HepG2 (cell line): Measurements from ENCODE around the gene ELAPOR1. TPM values are rescaled to one million over a fixed set of nuclear protein-coding genes. Genes with fewer than 3 reads are reported as not detected.

Source experiments
- ARNTL ChIP-seq: sonication (generic); formaldehyde crosslinking; IDR thresholded peaks from 2 replicates; pipeline ENCODE4 v1.4.0; 2020; ENCODE audit warnings: mild to moderate bottlenecking, missing genetic modification reagents
- CREB1 ChIP-seq, 2 experiments: fragments of 450-650 bp in 1 of 2; IDR thresholded peaks; 2 replicates each; pipeline ENCODE4 v1.6.1; 2016 to 2017; ENCODE audit warnings: control low read depth in 1 of 2, mild to moderate bottlenecking in 1 of 2, missing compliant biosample characterization in 1 of 2, missing genetic modification characterization in 1 of 2
- ERF ChIP-seq: IDR thresholded peaks from 2 replicates; pipeline ENCODE4 v1.6.1; 2018; ENCODE audit warnings: missing biosample characterization, missing genetic modification reagents
- MATR3 ChIP-seq: sonication (generic); formaldehyde crosslinking; IDR thresholded peaks from 2 replicates; pipeline ENCODE4 v1.4.0; 2020; ENCODE audit warnings: missing genetic modification reagents
- MED1 ChIP-seq: sonication (generic); formaldehyde crosslinking; IDR thresholded peaks from 2 replicates; pipeline ENCODE4 v1.4.0; 2020; ENCODE audit warnings: missing genetic modification reagents
- MYC ChIP-seq: sonication (generic); formaldehyde crosslinking; IDR thresholded peaks from 2 replicates; pipeline ENCODE4 v1.9.0; 2021; ENCODE audit warnings: missing genetic modification reagents, borderline replicate concordance
- RELA ChIP-seq: sonication (generic); formaldehyde crosslinking; IDR thresholded peaks from 2 replicates; pipeline ENCODE4 v1.4.0; 2020; ENCODE audit warnings: missing genetic modification reagents
- RFX3 ChIP-seq: IDR thresholded peaks from 2 replicates; pipeline ENCODE4 v1.6.1; 2016; ENCODE audit warnings: missing biosample characterization, missing genetic modification reagents
- RFX5 ChIP-seq: IDR thresholded peaks from 2 replicates; pipeline ENCODE4 v1.6.1; 2011; ENCODE audit warnings: low read depth, low read length, improper control_type of control experiment
- SALL1 ChIP-seq: sonication (generic); formaldehyde crosslinking; IDR thresholded peaks from 2 replicates; pipeline ENCODE4 v1.8.0; 2022; ENCODE audit warnings: mild to moderate bottlenecking, missing genetic modification reagents
- SAP130 ChIP-seq: IDR thresholded peaks from 2 replicates; pipeline ENCODE4 v1.6.1; 2016; ENCODE audit warnings: low read depth
- TBP ChIP-seq: sonication (generic); formaldehyde crosslinking; IDR thresholded peaks from 2 replicates; pipeline ENCODE4 v1.5.0; 2020; ENCODE audit warnings: missing genetic modification reagents
- ZNF430 ChIP-seq: sonication (generic); formaldehyde crosslinking; IDR thresholded peaks from 2 replicates; pipeline ENCODE4 v1.9.0; 2021; ENCODE audit warnings: mild to moderate bottlenecking, missing genetic modification reagents
- ZNF431 ChIP-seq: sonication (generic); formaldehyde crosslinking; IDR thresholded peaks from 2 replicates; pipeline ENCODE4 v1.9.0; 2022; ENCODE audit warnings: missing genetic modification reagents, low read depth, mild to moderate bottlenecking, borderline replicate concordance
- ZNF552 ChIP-seq: sonication (generic); formaldehyde crosslinking; IDR thresholded peaks from 2 replicates; pipeline ENCODE4 v1.9.0; 2022; ENCODE audit warnings: missing genetic modification reagents, mild to moderate bottlenecking, borderline replicate concordance
- ZNF773 ChIP-seq: sonication (generic); formaldehyde crosslinking; IDR thresholded peaks from 2 replicates; pipeline ENCODE4 v1.4.0; 2020; ENCODE audit warnings: missing genetic modification reagents, borderline replicate concordance
- ZSCAN29 ChIP-seq: sonication (generic); formaldehyde crosslinking; conservative IDR thresholded peaks from 2 replicates; pipeline ENCODE4 v1.4.0; 2020; ENCODE audit warnings: mild to moderate bottlenecking, missing genetic modification reagents
- ZSCAN31 ChIP-seq: sonication (generic); formaldehyde crosslinking; IDR thresholded peaks from 2 replicates; pipeline ENCODE4 v1.5.0; 2020; ENCODE audit warnings: low read depth, mild to moderate bottlenecking, missing genetic modification reagents
- polyA plus RNA-seq, 8 experiments: library from polyadenylated mRNA; depleted of rRNA in 3 of 8; stranded (reverse) in 7 of 8; unstranded in 1 of 8; fragments of >200 nt; fragmentation: Illumina TruSeq in 4 of 8; extraction: Trizol in 4 of 8; gene quantifications; 2 replicates each; pipeline versions ENCODE4 v1.2.1 to v1.2.3, GENCODE V29; 2011 to 2016; ENCODE audit warnings: low read depth in 4 of 8, missing spikeins in 1 of 8, mixed read lengths in 1 of 8; ENCODE audit not compliant: insufficient read depth in 1 of 8
- total RNA-seq, 5 experiments: library from RNA; depleted of rRNA; stranded (reverse); fragments of >200 nt; fragmentation: Illumina TruSeq; extraction: Trizol; gene quantifications; 2 replicates each; pipeline ENCODE4 v1.2.3, GENCODE V29; 2016; ENCODE audit warnings: low read depth in 1 of 5
- TF ChIP-seq, protein P1 (sequence below): IDR thresholded peaks from 2 replicates; pipeline ENCODE4 v1.6.1; 2016; ENCODE audit warnings: missing biosample characterization, missing genetic modification reagents, low read depth
- TF ChIP-seq, protein P2 (sequence below): IDR thresholded peaks from 2 replicates; pipeline ENCODE4 v1.6.1; 2016; ENCODE audit warnings: low read depth, control low read depth
- TF ChIP-seq, protein P3 (sequence below): sonication (generic); formaldehyde crosslinking; IDR thresholded peaks from 2 replicates; pipeline ENCODE4 v1.9.0; 2022; ENCODE audit warnings: missing genetic modification reagents, mild to moderate bottlenecking, borderline replicate concordance
- TF ChIP-seq, protein P4 (sequence below): sonication (generic); formaldehyde crosslinking; IDR thresholded peaks from 2 replicates; pipeline ENCODE4 v1.4.0; 2020; ENCODE audit warnings: missing genetic modification reagents

ELAPOR1 gene
- total and polyA plus RNA-seq, 2 of the 13 experiments (the other 11 are each of a cell fraction or from before 2014, with no cell fraction given), result 0.13 to 0.20 TPM

DNA sequence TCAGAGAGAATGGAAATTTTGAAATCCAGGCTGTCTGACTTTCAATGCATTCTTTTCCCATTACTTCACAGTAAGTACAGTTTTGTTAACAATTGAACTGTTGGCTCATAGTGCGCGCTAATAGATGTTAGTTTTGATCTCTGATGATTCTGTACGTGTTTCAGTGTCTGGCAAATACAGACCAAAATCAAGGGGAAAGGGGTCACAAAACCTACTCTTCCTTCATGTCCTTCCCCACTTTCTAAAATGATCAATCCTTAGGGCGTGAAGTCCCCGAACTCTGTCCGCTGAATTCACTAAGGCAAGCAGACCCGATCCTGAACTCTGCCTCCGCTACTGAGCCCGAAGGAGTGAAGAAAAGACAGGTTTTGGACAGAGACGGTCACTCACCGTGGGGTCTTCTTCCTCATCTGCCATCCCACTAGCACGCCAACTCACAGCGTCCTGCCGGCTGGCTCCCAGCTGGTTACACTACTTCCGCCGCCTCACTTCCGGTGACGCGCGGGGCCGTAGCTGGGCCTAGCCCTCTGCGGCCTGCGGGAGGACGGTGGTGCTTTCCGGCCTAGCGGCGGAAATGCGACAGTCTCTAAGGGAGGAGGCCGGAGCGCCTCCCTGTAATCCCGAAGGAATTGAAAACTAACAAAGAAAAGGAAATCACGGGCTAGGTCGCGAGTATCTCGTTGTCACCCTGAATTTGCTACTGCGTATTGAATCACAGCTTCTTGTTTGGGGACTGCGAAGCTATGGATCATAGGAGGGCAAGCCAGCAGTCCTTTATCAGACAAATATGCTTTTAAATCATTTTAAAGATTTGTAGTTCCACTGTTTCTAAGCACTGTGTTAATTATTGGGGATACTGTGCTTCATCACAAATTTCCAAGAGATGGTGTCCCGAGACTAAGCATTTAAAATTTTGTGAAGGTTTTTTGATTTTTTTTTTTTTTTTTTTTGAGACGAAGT, 38.1 kb upstream of the ELAPOR1 start, which contains the start of gene TAF13 (continued):
- TF ChIP-seq, protein P1, sequence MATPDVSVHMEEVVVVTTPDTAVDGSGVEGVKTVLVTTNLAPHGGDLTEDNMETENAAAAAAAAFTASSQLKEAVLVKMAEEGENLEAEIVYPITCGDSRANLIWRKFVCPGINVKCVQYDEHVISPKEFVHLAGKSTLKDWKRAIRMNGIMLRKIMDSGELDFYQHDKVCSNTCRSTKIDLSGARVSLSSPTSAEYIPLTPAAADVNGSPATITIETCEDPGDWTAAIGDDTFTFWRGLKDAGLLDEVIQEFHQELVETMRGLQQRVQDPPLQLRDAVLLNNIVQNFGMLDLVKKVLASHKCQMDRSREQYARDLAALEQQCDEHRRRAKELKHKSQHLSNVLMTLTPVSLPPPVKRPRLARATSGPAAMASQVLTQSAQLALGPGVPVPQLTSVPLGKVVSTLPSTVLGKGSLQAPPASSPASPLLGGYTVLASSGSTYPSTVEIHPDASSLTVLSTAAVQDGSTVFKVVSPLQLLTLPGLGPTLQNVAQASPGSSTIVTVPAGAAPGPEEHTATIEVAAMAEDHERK, result peak; percentile 51; the same call in 1 of the 2 replicates
- TF ChIP-seq SAP130 (CRISPR knock-in tag) (peak; percentile 100), ZSCAN29 (CRISPR knock-in tag) (peak; percentile 85; the same call in 1 of the 2 replicates), RFX3 (CRISPR knock-in tag) (0 out of 2 replicates have a peak, but pooled peaks have one; percentile 15), ZNF552 (CRISPR knock-in tag) (0 out of 2 replicates have a peak, but pooled peaks have one; percentile 32), MATR3 (CRISPR knock-in tag) (no peak), ERF (CRISPR knock-in tag) (peak; percentile 88), RELA (CRISPR knock-in tag) (0 out of 2 replicates have a peak, but pooled peaks have one; percentile 73), ZSCAN31 (CRISPR knock-in tag) (0 out of 2 replicates have a peak, but pooled peaks have one; percentile 62), ZNF773 (CRISPR knock-in tag) (no peak), MED1 (peak; percentile 78), ARNTL (CRISPR knock-in tag) (no peak), CREB1 (IDR thresholded peaks at IDR 0.05) (peak; percentile 87), CREB1 (CRISPR knock-in tag; IDR thresholded peaks at IDR 0.05) (peak; percentile 96), ZNF431 (CRISPR knock-in tag) (peak; percentile 64; the same call in 1 of the 2 replicates), MYC (CRISPR knock-in tag) (peak; percentile 78; the same call in 1 of the 2 replicates), TBP (CRISPR knock-in tag) (no peak), ZNF430 (CRISPR knock-in tag) (peak; percentile 50; the same call in 1 of the 2 replicates), SALL1 (peak; percentile 92), RFX5 (0 out of 2 replicates have a peak, but pooled peaks have one; percentile 8)
- TF ChIP-seq, protein P2, sequence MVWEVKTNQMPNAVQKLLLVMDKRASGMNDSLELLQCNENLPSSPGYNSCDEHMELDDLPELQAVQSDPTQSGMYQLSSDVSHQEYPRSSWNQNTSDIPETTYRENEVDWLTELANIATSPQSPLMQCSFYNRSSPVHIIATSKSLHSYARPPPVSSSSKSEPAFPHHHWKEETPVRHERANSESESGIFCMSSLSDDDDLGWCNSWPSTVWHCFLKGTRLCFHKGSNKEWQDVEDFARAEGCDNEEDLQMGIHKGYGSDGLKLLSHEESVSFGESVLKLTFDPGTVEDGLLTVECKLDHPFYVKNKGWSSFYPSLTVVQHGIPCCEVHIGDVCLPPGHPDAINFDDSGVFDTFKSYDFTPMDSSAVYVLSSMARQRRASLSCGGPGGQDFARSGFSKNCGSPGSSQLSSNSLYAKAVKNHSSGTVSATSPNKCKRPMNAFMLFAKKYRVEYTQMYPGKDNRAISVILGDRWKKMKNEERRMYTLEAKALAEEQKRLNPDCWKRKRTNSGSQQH (CRISPR knock-in tag), result peak; percentile 97
- TF ChIP-seq, protein P3, sequence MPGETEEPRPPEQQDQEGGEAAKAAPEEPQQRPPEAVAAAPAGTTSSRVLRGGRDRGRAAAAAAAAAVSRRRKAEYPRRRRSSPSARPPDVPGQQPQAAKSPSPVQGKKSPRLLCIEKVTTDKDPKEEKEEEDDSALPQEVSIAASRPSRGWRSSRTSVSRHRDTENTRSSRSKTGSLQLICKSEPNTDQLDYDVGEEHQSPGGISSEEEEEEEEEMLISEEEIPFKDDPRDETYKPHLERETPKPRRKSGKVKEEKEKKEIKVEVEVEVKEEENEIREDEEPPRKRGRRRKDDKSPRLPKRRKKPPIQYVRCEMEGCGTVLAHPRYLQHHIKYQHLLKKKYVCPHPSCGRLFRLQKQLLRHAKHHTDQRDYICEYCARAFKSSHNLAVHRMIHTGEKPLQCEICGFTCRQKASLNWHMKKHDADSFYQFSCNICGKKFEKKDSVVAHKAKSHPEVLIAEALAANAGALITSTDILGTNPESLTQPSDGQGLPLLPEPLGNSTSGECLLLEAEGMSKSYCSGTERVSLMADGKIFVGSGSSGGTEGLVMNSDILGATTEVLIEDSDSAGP (CRISPR knock-in tag), result peak; percentile 81; the same call in 1 of the 2 replicates
- TF ChIP-seq, protein P4, sequence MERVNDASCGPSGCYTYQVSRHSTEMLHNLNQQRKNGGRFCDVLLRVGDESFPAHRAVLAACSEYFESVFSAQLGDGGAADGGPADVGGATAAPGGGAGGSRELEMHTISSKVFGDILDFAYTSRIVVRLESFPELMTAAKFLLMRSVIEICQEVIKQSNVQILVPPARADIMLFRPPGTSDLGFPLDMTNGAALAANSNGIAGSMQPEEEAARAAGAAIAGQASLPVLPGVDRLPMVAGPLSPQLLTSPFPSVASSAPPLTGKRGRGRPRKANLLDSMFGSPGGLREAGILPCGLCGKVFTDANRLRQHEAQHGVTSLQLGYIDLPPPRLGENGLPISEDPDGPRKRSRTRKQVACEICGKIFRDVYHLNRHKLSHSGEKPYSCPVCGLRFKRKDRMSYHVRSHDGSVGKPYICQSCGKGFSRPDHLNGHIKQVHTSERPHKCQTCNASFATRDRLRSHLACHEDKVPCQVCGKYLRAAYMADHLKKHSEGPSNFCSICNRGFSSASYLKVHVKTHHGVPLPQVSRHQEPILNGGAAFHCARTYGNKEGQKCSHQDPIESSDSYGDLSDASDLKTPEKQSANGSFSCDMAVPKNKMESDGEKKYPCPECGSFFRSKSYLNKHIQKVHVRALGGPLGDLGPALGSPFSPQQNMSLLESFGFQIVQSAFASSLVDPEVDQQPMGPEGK (CRISPR knock-in tag), result peak; percentile 35; the same call in 1 of the 2 replicates
